Endothelial cell of umbilical vein (primary cell): ENCODE data around the gene JAGN1. TPM values are rescaled to one million over a fixed set of nuclear protein-coding genes. Genes with fewer than 3 reads are reported as not detected.

Experiments used
- BruUV-seq: library from RNA; stranded (reverse); fragments of 400-500 nt; replicated peaks from 2 replicates; lab custom pipeline; 2021; lab: Mats Ljungman, UMichigan
- CTCF ChIA-PET: fragments of 300-600, 350-600 bp; sonication (Branson Sonifier 250); formaldehyde crosslinking; loops from one replicate; lab custom pipeline; 2021; ENCODE audit warnings: antibody characterized with exemption, inconsistent platforms; lab: Charles Lee
- POLR2A ChIA-PET: fragments of 300-600, 350-600 bp; sonication (Branson Sonifier 250); formaldehyde crosslinking; loops from one replicate; lab custom pipeline; 2021; ENCODE audit warnings: antibody characterized with exemption, inconsistent platforms; lab: Charles Lee
- DNase-seq: peaks from one replicate; pipeline ENCODE4 v3.0.0-alpha.2; 2011; ENCODE audit warnings: low read depth, low spot score
- FAIRE-seq: peaks from 2 replicates; lab custom pipeline; 2011; peaks lifted over from hg19 to GRCh38; lab: Jason Lieb, UNC
- H2AFZ ChIP-seq: 2 replicates; pipeline ENCODE4 v1.6.0; 2012; ENCODE audit warnings: low read depth, low read length, control low read depth, inconsistent platforms
- H3K27ac ChIP-seq: 2 replicates; pipeline ENCODE4 v1.5.1; 2011; ENCODE audit warnings: low read depth, mild to moderate bottlenecking, control low read depth, low read length, moderate library complexity; ENCODE audit not compliant: insufficient read depth
- H3K27me3 ChIP-seq, 2 experiments: 2 replicates each; pipeline versions ENCODE4 v1.6.0 to v1.6.1; 2011; ENCODE audit warnings: low read length in 2 of 2, mixed read lengths in 1 of 2; ENCODE audit not compliant: control insufficient read depth in 2 of 2, insufficient read depth in 2 of 2
- H3K36me3 ChIP-seq, 2 experiments: 2 replicates in 1 of 2; 3 replicates in 1 of 2; pipeline ENCODE4 v1.5.1; 2011; ENCODE audit warnings: low read length in 2 of 2, mild to moderate bottlenecking in 1 of 2, moderate library complexity in 1 of 2; ENCODE audit not compliant: control insufficient read depth in 2 of 2, insufficient read depth in 2 of 2; ENCODE audit errors: extremely low read depth in 1 of 2
- H3K4me1 ChIP-seq: 3 replicates; pipeline ENCODE4 v1.5.1; 2011; ENCODE audit warnings: mild to moderate bottlenecking, low read length; ENCODE audit not compliant: control insufficient read depth, insufficient read depth; ENCODE audit errors: extremely low read depth
- H3K4me2 ChIP-seq: 2 replicates; pipeline ENCODE4 v1.6.1; 2011; ENCODE audit warnings: low read length, control low read depth, mixed read lengths; ENCODE audit not compliant: insufficient read depth
- H3K4me3 ChIP-seq, 3 experiments: fragments of 200-600 bp in 1 of 3; sonication (generic), shearing (Covaris generic) in 1 of 3; replicated peaks in 1 of 3; 2 replicates each; pipeline ENCODE4 v1.5.1; 2011 to 2016; ENCODE audit warnings: control low read depth in 3 of 3, low read length in 3 of 3, mild to moderate bottlenecking in 2 of 3, inconsistent platforms in 1 of 3, low read depth in 1 of 3, moderate library complexity in 1 of 3; ENCODE audit not compliant: insufficient read depth in 1 of 3
- H3K79me2 ChIP-seq: 2 replicates; pipeline ENCODE4 v1.6.0; 2012; ENCODE audit warnings: low read length, inconsistent platforms; ENCODE audit not compliant: control insufficient read depth, insufficient read depth
- H3K9ac ChIP-seq: replicated peaks from 2 replicates; pipeline ENCODE3; 2011; ENCODE audit warnings: low read length, control low read depth; ENCODE audit not compliant: insufficient read depth; ENCODE audit errors: extremely low read depth
- H3K9me1 ChIP-seq: replicated peaks from 3 replicates; pipeline ENCODE4 v1.6.0; 2011; ENCODE audit warnings: mild to moderate bottlenecking, low read length; ENCODE audit not compliant: control insufficient read depth, insufficient read depth; ENCODE audit errors: extremely low read depth
- H3K9me3 ChIP-seq: replicated peaks from 2 replicates; pipeline ENCODE4 v1.5.1; 2012; ENCODE audit warnings: low read length, inconsistent platforms; ENCODE audit not compliant: control insufficient read depth, insufficient read depth
- H4K20me1 ChIP-seq: replicated peaks from 2 replicates; pipeline ENCODE3; 2011; ENCODE audit warnings: mild to moderate bottlenecking, low read length; ENCODE audit not compliant: control insufficient read depth, insufficient read depth; ENCODE audit errors: extremely low read depth
- CTCF ChIP-seq, 2 donors: IDR thresholded peaks; 1 replicate in 1 of 2; 2 replicates in 1 of 2; pipeline ENCODE4 v1.5.1; 2011; ENCODE audit warnings: low read length in 2 of 2, mild to moderate bottlenecking in 2 of 2, moderate library complexity in 2 of 2, control low read depth in 1 of 2, inconsistent platforms in 1 of 2, low read depth in 1 of 2; ENCODE audit not compliant: insufficient read depth in 1 of 2; ENCODE audit errors: extremely low read depth in 1 of 2
- EZH2 ChIP-seq: IDR thresholded peaks from 2 replicates; pipeline ENCODE4 v1.6.1; 2012; ENCODE audit warnings: borderline replicate concordance, low read depth, mild to moderate bottlenecking, moderate library complexity, low read length, inconsistent platforms; ENCODE audit not compliant: severe bottlenecking
- FOS ChIP-seq: IDR thresholded peaks from 2 replicates; pipeline ENCODE4 v1.6.1; 2011; ENCODE audit warnings: mild to moderate bottlenecking, low read length, moderate library complexity, borderline replicate concordance; ENCODE audit not compliant: insufficient read depth
- GATA2 ChIP-seq: IDR thresholded peaks from 2 replicates; pipeline ENCODE4 v1.7.0; 2011; ENCODE audit warnings: low read depth, mild to moderate bottlenecking, moderate library complexity, mixed read lengths, low read length; ENCODE audit not compliant: insufficient read length, insufficient read depth
- JUN ChIP-seq: IDR thresholded peaks from 2 replicates; pipeline ENCODE4 v1.6.1; 2011; ENCODE audit warnings: borderline replicate concordance, low read depth; ENCODE audit not compliant: insufficient read length, insufficient read depth
- MYC ChIP-seq: IDR thresholded peaks from one replicate; pipeline ENCODE4 v1.6.1; 2011; ENCODE audit warnings: mild to moderate bottlenecking, low read depth, low read length
- POLR2A ChIP-seq: IDR thresholded peaks from 2 replicates; pipeline ENCODE4 v1.6.1; 2012; ENCODE audit warnings: low read depth, mild to moderate bottlenecking, control low read depth, low read length
- POLR2AphosphoS5 ChIP-seq: IDR thresholded peaks from 2 replicates; pipeline ENCODE4 v1.6.1; 2012; ENCODE audit warnings: low read depth, mild to moderate bottlenecking, control low read depth, low read length, moderate library complexity; ENCODE audit not compliant: insufficient read depth
- dilution Hi-C: fragments of 300-500 bp; cut with MboI; formaldehyde crosslinking; loops from one replicate; pipeline ENCODE4 v1.15.0; 2019; ENCODE audit warnings: low sequenced_read_pairs; ENCODE audit not compliant: extremely low pct_ligation_motif_present
- intact Hi-C: fragments of 100-400 bp; cut with micrococcal nuclease; formaldehyde crosslinking; loops from one replicate; pipeline ENCODE4 v1.10.0; 2022
- polyA plus RNA-seq, 4 experiments: library from polyadenylated mRNA; depleted of rRNA in 3 of 4; stranded (reverse) in 3 of 4; unstranded in 1 of 4; fragments of >200 nt; gene quantifications; 2 replicates each; pipeline versions ENCODE4 v1.2.1 to v1.2.3, GENCODE V29; 2011 to 2012; ENCODE audit warnings: missing spikeins in 1 of 4
- total RNA-seq: library from RNA; stranded (reverse); gene quantifications from 2 replicates; pipeline ENCODE4 v1.2.3, GENCODE V29; 2021
- TF ChIP-seq, protein P1 (sequence below): IDR thresholded peaks from 2 replicates; pipeline ENCODE4 v1.6.1; 2011; ENCODE audit not compliant: insufficient read depth, insufficient read length

JAGN1 gene
- total and polyA plus RNA-seq, 2 donors (not counting 3 experiments of a cell fraction or from before 2014, with no cell fraction given): 29.6 to 46.5 TPM

DNA sequence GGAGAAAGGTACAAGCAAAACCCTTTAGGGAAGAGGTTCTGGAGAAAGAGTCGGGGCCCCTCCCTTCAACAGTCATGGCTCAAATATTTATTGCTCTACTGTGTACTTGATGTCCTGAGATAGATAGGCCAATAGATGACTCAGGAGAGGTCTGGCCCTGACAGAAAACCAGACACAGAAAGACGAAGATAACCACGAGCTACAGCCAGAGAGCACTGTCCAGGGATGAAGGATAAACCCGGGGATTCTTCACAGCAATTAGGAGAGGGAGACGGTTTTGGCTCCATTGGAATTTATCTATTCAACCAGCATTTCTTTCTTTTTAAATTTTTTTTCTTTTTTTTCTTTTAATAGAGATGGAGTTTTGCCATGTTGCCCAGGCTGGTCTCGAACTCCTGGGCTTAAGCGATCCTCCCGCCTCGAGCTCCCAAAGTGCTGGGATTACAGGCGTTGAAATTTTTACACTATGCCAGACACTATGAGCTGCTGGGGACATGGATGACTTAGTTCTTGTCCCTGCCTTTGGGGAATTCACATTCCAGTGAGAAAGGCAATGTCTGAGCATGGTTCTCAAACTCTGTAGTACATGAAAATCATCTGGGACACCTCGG lies 5.8 kb upstream of the JAGN1 start:
- Histone ChIP-seq H3K27me3 (no peaks in the 10 kb centered on the region), H2AFZ (peak overlapping the region; percentile 84), H3K9me3 (no peaks in the 10 kb centered on the region), H3K4me3 (no peak overlapping the region), H3K79me2 (no peaks in the 10 kb centered on the region), H4K20me1 (no peaks in the 10 kb centered on the region), H3K9me1 (no peaks in the 10 kb centered on the region), H3K4me2 (no peak overlapping the region), H3K27ac (no peak overlapping the region), H3K4me1 (peaks cover 7% of the 10 kb centered on the region), H3K9ac (peak overlapping the region; percentile 1), H3K36me3 (no peaks in the 10 kb centered on the region)
- FAIRE-seq (peak; percentile 24), DNase-seq (no peak)
- TF ChIP-seq GATA2: peak; percentile 60
- TF ChIP-seq FOS: peak; percentile 48
- TF ChIP-seq POLR2AphosphoS5: no peak
- BruUV-seq: no TSS peak
- intact Hi-C loops: no loop called here
- ChIA-PET POLR2A (interaction anchor here (0.6 to 1.2 kb wide), 3 partner anchors 9 to 307 kb away, joined by 3 to 6 read pairs (median 4); partner anchors contain the start of gene CRELD1), CTCF (interaction anchor here (1.7 to 2.3 kb wide), 4 partner anchors 9 to 48 kb away, joined by 4 to 14 read pairs (median 7); partner anchors contain the start of gene CRELD1)
- dilution Hi-C loops: no loop called here

DNA sequence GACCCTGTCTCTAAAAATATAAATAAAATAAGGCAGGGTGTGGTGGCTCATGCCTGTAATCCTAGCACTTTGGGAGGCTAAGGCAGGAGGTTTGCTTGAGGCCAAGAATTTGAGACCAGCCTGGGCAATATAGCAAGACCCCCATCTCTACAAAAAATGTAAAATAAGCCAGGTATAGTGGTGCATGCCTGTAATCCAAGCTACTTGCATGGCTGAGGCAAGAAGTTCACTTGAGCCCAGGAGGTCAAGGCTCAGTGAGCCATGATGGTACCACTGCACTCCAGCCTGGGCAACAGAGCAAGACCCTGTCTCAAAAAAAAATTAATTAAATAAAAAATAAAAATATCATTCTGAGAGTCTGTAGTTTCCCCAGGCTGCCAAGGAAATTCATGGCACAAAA lies 4.1 kb upstream of the JAGN1 start:
- Histone ChIP-seq H3K9me3 (no peaks in the 10 kb centered on the region), H2AFZ (no peak overlapping the region), H3K27me3 (no peaks in the 10 kb centered on the region), H3K27ac (no peak overlapping the region), H3K9me1 (no peaks in the 10 kb centered on the region), H3K4me3 (no peak overlapping the region), H3K4me1 (peaks cover 10% of the 10 kb centered on the region), H3K79me2 (peaks cover 9% of the 10 kb centered on the region), H4K20me1 (no peaks in the 10 kb centered on the region), H3K9ac (no peak overlapping the region), H3K36me3 (no peaks in the 10 kb centered on the region), H3K4me2 (no peak overlapping the region)
- ChIA-PET CTCF (no interaction called here), POLR2A (no interaction called here)
- intact Hi-C loops (no loop called here), dilution Hi-C loops (no loop called here)
- no peak for DNase-seq
- TF ChIP-seq GATA2: no peak
- TF ChIP-seq CTCF (IDR thresholded peaks at IDR 0.05; ENCODE audit: extremely low read depth in 1 of 2, insufficient read depth in 1 of 2, low read depth in 1 of 2, low read length in 2 of 2): no peak
- no peak for TF ChIP-seq EZH2
- TF ChIP-seq, protein P1, sequence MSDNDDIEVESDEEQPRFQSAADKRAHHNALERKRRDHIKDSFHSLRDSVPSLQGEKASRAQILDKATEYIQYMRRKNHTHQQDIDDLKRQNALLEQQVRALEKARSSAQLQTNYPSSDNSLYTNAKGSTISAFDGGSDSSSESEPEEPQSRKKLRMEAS: no peak
- TF ChIP-seq POLR2AphosphoS5: no peak
- no peak for TF ChIP-seq JUN
- TF ChIP-seq FOS: no peak
- TF ChIP-seq POLR2A: no peak
- TF ChIP-seq MYC: no peak
- no peak for FAIRE-seq
- no TSS peak for BruUV-seq
